Measurements from ENCODE around the gene SNX13. TPM values are rescaled to one million over a fixed set of nuclear protein-coding genes. Genes with fewer than 3 reads are reported as not detected.

Gene SNX13
- total and polyA plus RNA-seq, 2 of the 4 experiments (the other 2 are of a cell fraction), result 9.0 to 24.9 TPM

DNA sequence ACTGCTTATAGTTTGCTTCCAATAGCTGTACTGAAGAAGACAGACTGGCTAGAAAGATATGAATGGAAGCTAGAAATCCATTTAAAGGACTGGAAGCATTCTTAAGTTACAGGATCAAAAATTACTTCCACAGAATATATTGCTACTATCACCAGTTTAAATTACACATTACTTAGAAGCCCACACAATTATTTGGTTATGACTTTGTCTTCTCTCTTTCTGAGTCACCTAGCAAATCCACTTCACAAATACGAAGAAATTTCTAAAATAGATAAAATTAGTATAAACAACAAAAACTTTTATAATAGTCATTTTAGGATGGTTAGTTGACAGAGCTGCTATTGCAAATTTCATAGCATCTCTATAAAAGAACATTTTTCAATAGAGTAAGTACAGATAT is 108.1 kb downstream of the SNX13 start:
- H3K4me2 ChIP-seq (ENCODE audit: low read depth, low read length), result no peak overlapping the region
- in situ Hi-C loops (cut with MboI; ENCODE audit: low sequenced_read_pairs), result no loop called here
- ATAC-seq (ENCODE audit: low read depth) (no peak), DNase-seq (no peak)
- H3K14ac ChIP-seq (replicated peaks; ENCODE audit: low read depth, low read length), result no peak overlapping the region
- dilution Hi-C loops (cut with HindIII; ENCODE audit: low sequenced_read_pairs, unreplicated experiment), result no loop called here
- no peak overlapping the region for H3K23ac ChIP-seq (ENCODE audit: low read depth, low read length)
- H3K4me3 ChIP-seq (ENCODE audit: insufficient read depth, low read depth, low read length), result no peak overlapping the region
- H4K20me1 ChIP-seq (ENCODE audit: insufficient read depth, low read length), result no peaks in the 10 kb centered on the region
- no peak overlapping the region for H2AK9ac ChIP-seq (replicated peaks; ENCODE audit: low read depth, low read length, poor library complexity)
- no peak overlapping the region for H2AK5ac ChIP-seq (ENCODE audit: low read depth, low read length)
- no peak overlapping the region for H2BK20ac ChIP-seq (ENCODE audit: low read depth, low read length)
- POLR2A ChIA-PET (ENCODE audit: unreplicated experiment), result no interaction called here
- H3K79me1 ChIP-seq (ENCODE audit: low read depth in 1 of 2, low read length in 2 of 2), result no peaks in the 10 kb centered on the region
- H4K91ac ChIP-seq (ENCODE audit: insufficient read depth, low read depth, low read length), result no peak overlapping the region
- no peak overlapping the region for H4K8ac ChIP-seq (ENCODE audit: low read depth in 2 of 2, low read length in 2 of 2)
- CTCF ChIA-PET, result no interaction called here
- H3K9ac ChIP-seq (ENCODE audit: low read depth, low read length), result no peak overlapping the region
- H3K27ac ChIP-seq (ENCODE audit: insufficient read depth, low read length), result no peak overlapping the region
- no peak overlapping the region for H2BK120ac ChIP-seq (ENCODE audit: low read depth, low read length)
- H2AFZ ChIP-seq (replicated peaks; ENCODE audit: low read length, poor library complexity), result no peak overlapping the region
- no peak overlapping the region for H3K56ac ChIP-seq (ENCODE audit: extremely low read depth, insufficient read depth, low read length)
- no peak overlapping the region for H2BK5ac ChIP-seq (ENCODE audit: low read depth, low read length, poor library complexity, severe bottlenecking)
- H3K36me3 ChIP-seq (ENCODE audit: control insufficient read depth, insufficient read depth, low read length), result 0 out of 2 replicates have a peak, but pooled peaks cover 2% of the 10 kb centered on the region
- no CpG with 5 or more reads among the region's 1 CpG for WGBS, 2 experiments (ENCODE audit: extremely low coverage in 2 of 2, insufficient read length in 1 of 2)
- no peak overlapping the region for H2BK15ac ChIP-seq (ENCODE audit: low read depth, low read length)
- no peaks in the 10 kb centered on the region for H3K9me1 ChIP-seq (ENCODE audit: insufficient read depth, low read length)
- no peak overlapping the region for H3K4ac ChIP-seq (ENCODE audit: low read depth, low read length)
- H3K4me1 ChIP-seq (ENCODE audit: control insufficient read depth, insufficient read depth, low read length), result no peaks in the 10 kb centered on the region
- intact Hi-C loops (cut with micrococcal nuclease), result no loop called here
- H3K9me3 ChIP-seq (ENCODE audit: control insufficient read depth, insufficient read depth, low read length), result no peaks in the 10 kb centered on the region
- no peak overlapping the region for H3K18ac ChIP-seq (ENCODE audit: low read depth, low read length)
- no peak for TF ChIP-seq BHLHE40 (IDR thresholded peaks at IDR 0.05; ENCODE audit: low read depth, low read length)
- no TSS peak for BruUV-seq (replicated peaks)
- no peak overlapping the region for H4K5ac ChIP-seq (ENCODE audit: low read depth, low read length)
- H3K27me3 ChIP-seq (ENCODE audit: control insufficient read depth, insufficient read depth, low read length), result no peaks in the 10 kb centered on the region
